Stimulated activated CD4-positive, alpha-beta T cell treated with anti-CD3 and anti-CD28 coated beads, TNF-alpha, amount 100 ng/mL, for 24 hours (primary cell): Measurements from ENCODE around the gene RMRP.

Source experiments
- DNase-seq, 3 experiments: peaks; one replicate each; pipeline ENCODE4 v3.0.0-alpha.2; 2020; ENCODE audit warnings: low read depth in 3 of 3

The RMRP gene

DNA sequence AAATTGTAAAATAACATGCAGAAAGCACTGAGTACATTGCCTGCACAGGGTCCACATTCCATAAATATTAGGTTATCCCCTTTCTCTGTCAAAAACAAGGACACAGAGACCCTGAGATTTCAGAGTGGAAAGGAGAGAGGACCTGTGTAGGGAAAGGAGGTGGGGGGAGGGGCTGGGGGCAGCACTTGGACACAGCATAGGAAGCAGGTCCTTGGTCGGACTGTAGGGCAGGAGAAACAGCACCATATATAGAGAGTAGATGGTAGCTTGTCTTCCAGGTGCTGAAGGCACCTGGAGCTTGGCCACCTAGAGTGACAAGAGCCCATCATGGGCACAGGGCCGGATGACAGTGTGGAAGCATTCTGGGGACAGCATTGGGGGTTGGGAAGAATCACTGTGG is 29.5 kb upstream of the RMRP start:
- DNase-seq = no peak

DNA sequence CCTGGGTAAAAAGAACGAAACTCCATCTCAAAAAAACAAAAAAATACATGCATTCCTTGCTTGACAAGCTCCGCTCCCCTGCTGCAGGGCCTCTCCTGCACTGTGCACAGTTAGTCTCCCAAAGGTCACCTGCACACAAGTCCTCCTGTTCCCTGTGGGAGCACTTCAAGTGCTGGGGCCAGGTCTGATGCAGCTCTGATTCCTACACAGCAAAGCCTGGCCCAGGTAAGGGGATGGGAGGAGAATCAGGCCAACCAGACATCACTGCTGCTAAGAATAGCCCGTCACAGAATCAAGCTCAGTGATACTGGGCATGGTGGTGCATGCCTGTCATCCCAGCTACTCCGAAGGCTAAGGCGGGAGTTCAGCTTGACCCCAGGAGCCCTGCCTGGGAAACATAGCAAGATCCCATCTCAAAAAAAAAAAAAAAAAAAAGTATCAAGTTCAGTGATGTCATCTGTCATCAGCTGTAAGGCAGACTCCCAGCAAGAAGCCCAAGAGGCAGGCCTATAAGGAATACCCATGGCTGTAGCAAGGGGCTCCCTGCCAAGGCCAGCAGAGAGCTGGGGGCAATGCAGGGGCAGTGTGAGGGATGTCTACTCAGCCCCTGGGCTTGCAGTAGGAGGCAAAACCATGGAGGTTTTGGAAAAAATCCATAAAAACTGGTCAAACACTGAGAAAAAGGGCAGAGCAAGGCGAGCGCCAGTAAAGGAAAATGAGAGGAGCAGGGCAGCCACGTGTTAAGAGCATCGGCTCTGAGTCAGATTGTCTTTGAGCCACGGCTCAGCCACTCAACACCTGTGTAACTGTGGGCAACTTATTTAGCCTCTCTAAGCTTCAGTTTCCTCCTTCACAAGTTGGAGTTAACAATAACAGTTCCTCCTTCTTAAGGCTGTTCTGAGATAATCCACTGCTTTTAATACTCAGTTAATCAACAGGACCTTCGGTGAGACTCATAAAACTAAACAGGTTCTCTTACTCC is 28.7 kb upstream of the RMRP start:
- DNase-seq = no peak

DNA sequence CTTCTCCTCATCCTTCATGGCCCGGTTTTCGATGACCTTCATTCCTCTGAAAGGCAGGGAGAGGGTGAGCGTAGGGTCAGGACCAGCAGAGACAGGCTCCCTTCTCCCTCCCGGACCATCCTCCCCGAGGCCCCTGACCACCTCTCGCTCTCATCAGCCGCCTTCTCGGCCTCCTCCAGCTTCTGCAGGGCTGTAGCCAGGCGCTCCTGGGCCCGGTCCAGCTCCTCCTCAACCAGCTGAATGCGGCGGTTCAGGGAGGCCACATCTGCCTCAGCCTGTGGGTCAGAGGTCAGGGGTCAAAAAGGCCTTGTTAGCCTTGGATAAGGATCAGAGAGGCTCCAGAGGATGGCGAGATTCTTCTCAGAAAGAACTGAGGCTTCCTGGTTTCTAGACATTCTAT is 27.7 kb upstream of the RMRP start:
- DNase-seq = no peak

DNA sequence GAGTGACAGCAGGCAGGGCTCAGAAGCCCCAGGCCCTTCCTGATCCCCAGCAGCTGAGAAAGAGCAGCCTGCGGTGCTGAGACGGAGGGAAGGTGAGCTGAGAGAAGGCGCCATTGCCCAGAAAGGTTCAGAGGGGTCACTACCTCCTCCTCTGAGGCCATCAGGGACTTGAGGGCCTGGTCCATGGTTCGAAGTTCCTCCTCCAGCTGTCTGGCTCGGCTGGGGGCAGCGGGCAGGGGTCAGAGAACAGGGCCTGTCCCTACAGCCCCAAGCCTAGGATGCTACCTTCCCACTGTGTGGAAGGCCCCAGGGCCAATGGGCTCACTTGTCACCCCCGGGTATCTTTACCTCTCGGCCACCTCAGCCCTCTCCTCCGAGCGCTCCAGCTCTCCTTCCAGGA is 27.1 kb upstream of the RMRP start:
- no peak for DNase-seq

DNA sequence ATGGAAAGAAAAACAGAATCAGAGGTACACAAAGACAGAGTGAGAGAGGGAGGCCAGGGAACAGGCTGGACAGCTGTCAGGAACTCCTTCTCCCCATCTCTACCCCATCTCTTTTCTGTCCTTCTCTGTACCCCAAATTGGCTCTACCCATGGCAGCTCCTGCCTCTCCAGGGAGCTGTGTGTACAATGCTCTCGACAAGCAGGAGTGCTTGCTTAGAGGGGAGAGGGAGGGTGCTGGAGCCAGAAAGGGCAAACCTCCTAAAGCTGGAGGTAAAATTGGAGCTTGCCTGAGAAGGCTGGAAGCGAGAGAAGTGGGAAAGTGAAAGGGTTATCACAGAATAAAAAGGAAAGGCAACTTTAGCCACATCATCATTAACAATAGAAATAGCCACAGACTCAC is 25.5 kb upstream of the RMRP start:
- DNase-seq = no peak

DNA sequence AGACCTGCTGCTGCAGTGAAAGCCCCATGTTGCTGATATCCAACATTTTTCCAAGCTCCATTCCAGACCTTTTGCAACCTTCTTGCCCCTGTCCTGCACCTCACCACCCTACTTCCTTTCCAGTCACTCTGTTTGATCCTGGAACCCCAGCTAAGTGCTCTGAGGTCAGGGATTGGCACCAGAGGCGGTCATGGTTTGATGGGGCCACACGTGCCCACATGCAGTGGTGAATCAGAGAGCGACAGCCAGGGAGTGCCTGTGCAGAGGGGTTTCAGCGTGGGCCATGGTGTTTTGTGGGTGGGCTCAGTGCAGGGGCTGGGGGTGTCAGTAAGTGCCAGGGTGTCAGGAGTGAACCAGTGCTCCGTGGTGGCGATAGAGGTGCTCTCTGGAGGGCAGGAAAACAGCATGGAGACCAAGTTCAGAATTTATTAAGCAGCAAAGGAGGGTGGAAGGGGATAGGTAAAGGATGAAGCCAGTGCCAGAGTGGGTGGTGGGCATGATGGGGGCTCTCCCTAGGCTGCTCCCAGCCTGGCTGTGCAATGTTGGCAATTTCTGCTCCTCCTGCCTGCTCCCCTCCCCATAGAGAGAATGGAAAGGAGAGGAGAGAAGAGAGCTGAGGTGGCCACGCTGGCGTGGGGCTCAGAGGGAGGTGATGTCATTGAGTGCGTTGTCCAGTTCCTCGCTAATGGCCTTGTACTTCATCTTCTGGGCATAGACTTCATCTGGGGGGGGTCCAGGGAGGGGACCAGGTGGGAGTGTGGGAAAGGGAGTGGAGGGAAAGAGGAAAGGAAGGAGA is 24.9 kb upstream of the RMRP start:
- no peak for DNase-seq

DNA sequence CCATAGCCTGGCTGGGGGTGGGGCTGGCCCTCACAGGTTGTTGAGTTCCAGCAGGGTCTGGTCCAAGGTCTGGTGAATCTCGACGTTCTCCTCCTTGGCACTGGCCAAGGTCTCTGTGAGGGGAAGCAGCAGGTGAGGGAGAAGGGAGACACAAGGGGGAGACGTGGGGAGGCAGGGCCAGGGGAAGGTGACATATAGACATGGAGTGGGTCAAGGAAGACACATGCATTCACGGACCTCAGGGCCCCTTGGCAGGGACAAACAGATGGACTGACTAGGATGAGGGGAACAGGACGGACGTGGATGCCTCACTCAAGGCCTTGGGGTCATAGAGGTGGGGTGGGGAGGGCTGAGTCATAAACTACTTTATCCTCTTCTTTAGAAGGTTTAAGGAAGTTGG is 24.2 kb upstream of the RMRP start:
- DNase-seq = no peak

DNA sequence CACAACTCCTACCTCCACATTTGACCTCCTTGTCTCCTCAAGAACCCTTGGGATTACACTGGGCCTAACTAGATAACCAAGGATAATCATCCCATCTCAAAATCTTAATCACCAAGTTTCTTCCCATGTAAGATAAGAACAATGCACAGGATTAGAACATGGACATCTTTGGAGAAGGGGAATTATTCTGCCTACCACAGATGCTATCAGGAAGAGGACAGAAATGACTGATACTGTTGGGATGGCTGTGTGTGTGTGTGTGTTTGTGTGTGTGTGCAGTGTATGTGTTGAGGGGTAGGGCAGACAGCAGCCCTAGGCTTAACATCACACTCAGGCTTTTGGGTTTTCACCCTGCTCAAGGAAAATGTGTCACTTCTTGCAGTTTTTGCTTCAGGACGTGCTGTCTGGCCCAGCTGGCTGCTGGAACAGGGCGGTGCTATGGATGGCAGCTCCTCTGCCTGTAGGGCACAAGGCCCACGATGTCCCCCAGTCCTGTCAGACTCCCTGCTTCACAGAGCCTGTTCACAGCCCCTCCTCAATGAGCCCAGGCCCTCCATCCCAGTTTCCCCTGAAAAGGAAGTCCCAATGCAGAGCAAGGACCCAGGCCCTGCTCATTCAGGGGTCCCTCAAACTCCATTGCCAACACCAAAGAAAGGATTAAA is 23.7 kb upstream of the RMRP start:
- no peak for DNase-seq

DNA sequence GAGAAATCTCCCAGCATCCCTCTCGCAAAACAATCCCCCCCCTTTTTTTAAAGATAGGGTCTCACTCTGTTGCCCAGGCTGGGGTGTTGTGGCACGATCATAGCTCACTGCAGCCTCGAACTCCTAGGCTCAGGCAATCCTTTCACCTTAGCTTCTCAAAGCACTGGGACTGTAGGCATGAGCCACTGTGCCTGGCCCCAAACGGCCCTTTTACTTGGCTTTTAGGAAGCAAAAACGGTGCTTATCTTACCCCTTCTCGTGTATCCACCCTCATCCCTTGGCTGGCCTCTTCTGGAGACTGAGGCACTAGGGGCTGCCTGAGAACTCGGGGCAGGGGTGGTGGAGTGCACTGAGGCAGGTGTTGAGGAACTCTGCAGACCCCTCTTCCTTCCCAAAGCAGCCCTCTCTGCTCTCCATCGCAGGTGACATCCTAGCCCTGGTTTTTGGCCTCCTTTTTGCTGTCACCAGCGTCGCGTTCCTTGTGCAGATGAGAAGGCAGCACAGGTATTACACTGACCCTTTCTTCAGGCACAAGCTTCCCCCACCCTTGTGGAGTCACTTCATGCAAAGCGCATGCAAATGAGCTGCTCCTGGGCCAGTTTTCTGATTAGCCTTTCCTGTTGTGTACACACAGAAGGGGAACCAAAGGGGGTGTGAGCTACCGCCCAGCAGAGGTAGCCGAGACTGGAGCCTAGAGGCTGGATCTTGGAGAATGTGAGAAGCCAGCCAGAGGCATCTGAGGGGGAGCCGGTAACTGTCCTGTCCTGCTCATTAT is 22.7 kb upstream of the RMRP start:
- DNase-seq = no peak

DNA sequence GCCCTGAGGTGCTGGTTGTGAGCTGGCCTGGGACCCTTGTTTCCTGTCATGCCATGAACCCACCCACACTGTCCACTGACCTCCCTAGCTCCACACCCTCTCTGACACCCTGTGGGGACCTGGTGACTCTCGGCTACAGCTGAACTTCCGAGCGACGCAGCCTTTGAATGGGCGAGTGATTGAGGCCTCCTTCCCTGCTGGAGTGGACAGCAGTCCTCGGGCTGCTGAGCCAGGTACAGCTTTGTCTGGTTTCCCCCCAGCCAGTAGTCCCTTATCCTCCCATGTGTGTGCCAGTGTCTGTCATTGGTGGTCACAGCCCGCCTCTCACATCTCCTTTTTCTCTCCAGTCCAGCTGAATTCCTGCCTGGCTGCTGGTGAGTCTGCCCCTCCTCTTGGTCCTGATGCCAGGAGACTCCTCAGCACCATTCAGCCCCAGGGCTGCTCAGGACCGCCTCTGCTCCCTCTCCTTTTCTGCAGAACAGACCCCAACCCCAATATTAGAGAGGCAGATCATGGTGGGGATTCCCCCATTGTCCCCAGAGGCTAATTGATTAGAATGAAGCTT is 22.0 kb upstream of the RMRP start:
- DNase-seq = no peak

DNA sequence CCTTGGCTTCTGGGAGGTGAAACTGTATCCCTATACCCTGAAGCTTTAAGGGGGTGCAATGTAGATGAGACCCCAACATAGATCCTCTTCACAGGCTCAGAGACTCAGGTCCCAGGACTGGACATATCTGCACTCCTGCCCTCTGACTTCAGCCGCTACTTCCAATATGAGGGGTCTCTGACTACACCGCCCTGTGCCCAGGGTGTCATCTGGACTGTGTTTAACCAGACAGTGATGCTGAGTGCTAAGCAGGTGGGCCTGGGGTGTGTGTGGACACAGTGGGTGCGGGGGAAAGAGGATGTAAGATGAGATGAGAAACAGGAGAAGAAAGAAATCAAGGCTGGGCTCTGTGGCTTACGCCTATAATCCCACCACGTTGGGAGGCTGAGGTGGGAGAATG is 21.3 kb upstream of the RMRP start:
- no peak for DNase-seq

DNA sequence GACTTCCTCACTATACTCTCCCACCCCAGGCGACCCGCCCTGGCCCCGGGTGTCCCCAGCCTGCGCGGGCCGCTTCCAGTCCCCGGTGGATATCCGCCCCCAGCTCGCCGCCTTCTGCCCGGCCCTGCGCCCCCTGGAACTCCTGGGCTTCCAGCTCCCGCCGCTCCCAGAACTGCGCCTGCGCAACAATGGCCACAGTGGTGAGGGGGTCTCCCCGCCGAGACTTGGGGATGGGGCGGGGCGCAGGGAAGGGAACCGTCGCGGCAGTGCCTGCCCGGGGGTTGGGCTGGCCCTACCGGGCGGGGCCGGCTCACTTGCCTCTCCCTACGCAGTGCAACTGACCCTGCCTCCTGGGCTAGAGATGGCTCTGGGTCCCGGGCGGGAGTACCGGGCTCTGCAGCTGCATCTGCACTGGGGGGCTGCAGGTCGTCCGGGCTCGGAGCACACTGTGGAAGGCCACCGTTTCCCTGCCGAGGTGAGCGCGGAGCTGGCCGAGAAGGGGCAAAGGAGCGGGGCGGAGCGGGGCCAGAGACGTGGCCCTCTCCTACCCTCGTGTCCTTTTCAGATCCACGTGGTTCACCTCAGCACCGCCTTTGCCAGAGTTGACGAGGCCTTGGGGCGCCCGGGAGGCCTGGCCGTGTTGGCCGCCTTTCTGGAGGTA is 18.0 kb upstream of the RMRP start:
- DNase-seq = peak in 1 of 3 experiments; percentile 32

DNA sequence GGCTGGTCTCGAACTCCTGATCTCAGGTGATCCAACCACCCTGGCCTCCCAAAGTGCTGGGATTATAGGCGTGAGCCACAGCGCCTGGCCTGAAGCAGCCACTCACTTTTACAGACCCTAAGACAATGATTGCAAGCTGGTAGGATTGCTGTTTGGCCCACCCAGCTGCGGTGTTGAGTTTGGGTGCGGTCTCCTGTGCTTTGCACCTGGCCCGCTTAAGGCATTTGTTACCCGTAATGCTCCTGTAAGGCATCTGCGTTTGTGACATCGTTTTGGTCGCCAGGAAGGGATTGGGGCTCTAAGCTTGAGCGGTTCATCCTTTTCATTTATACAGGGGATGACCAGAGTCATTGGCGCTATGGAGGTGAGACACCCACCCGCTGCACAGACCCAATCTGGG is 17.4 kb upstream of the RMRP start:
- DNase-seq = no peak

DNA sequence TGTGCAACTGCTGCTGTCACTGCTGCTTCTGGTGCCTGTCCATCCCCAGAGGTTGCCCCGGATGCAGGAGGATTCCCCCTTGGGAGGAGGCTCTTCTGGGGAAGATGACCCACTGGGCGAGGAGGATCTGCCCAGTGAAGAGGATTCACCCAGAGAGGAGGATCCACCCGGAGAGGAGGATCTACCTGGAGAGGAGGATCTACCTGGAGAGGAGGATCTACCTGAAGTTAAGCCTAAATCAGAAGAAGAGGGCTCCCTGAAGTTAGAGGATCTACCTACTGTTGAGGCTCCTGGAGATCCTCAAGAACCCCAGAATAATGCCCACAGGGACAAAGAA is 16.2 kb upstream of the RMRP start:
- DNase-seq = no peak

DNA sequence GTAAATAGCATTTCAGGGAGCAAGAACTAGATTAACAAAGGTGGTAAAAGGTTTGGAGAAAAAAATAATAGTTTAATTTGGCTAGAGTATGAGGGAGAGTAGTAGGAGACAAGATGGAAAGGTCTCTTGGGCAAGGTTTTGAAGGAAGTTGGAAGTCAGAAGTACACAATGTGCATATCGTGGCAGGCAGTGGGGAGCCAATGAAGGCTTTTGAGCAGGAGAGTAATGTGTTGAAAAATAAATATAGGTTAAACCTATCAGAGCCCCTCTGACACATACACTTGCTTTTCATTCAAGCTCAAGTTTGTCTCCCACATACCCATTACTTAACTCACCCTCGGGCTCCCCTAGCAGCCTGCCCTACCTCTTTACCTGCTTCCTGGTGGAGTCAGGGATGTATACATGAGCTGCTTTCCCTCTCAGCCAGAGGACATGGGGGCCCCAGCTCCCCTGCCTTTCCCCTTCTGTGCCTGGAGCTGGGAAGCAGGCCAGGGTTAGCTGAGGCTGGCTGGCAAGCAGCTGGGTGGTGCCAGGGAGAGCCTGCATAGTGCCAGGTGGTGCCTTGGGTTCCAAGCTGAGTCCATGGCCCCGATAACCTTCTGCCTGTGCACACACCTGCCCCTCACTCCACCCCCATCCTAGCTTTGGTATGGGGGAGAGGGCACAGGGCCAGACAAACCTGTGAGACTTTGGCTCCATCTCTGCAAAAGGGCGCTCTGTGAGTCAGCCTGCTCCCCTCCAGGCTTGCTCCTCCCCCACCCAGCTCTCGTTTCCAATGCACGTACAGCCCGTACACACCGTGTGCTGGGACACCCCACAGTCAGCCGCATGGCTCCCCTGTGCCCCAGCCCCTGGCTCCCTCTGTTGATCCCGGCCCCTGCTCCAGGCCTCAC is 15.6 kb upstream of the RMRP start, which contains the start of gene CA9:
Gene CA9 (plus strand): TSS at position 797 of the 893 bp plus-strand sequence. CDS start 32 bp downstream, at position 829.
- no peak for DNase-seq

DNA sequence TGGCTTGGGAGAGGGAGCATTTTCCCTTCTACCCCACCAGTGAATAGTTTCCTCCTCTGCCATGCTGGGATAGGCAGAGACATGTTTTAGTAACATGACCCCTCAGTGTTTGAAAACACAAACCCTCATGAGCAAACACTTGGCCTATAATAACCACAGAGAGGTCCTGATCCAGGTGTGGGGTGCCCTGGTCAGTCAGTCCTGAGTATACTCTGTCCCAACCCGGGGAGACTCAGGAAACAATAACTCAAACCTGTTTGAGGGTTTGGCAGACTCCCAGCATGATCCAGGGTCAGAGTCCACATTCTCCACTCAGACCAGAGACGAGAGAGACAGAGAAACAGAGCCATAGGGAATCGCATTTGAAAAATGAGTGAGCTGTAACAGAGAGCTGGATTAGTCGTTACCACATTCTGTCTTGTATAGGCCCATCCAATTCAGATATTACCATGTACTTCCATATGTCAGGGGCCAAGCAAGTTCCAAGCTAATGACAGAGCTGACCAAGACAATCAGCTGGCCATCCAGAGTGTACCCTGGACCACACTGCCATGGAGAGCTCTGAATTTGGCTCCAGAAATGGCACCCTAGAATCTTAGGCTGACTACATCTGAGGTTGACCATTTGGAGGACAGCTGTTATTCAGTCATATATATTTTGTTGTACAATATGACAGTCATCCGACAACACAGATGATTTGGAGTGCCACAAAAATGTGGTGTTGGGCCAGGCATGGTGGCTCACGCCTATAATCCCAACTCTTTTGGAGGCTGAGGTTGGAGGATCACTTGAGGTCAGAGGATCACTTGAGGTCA is 11.7 kb upstream of the RMRP start:
- DNase-seq = no peak

DNA sequence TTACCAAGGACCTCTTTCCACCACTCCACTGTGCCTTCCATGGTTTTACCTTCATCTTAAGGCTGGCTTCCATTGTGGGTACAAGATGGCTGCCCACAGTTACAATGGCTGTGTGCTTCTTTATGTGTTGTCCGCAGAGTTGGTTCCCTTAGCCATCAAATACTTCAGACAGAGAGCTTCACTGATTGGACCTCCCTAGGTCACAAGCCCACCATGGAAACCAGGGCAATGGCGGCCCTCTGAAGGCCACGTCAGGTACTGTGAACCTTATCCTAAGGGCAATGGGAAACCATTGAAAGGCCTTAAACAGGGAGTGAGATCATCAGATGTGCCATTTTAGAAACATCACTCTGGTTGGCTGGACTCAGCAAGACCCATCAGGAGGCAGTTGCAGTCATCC is 10.1 kb upstream of the RMRP start:
- no peak for DNase-seq

DNA sequence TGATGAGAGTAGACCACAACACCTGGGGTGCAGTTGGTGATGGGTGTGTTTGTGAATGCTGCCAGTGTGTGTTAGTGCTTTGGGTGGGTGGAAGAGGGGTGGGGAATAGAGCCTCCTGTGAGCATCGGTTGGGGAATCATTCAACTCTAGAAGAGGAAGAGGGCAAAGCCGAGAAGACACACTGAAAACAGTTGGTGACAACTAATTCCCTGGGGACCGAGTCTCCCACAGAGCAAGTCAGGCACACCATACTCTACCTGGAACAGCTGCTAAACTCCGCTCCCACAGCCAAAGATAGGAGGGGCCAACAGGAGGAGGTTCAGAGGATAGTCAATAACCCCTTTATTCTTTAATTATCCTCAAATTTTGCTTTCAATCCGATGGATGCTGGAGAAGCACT is 8.7 kb upstream of the RMRP start:
- no peak for DNase-seq

DNA sequence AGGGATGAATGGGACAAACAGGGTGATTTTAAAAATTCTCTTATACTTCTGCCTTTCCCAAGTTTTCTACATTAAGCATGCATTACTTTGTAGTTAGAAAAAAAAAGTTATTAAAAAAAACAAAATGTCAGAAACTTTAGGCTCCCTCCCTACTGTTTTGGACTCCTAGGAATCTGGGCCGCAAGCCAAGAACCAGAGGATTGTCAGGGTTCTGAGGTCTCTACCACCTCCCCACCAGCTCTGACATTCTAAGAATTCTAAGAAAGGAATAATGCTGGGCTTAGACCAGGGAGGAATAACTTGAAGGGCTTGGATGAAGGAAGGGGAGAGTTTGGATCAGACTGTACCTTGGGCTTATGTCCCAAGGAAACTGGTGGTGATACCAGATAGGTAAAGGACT is 8.2 kb upstream of the RMRP start:
- no peak for DNase-seq
